GM18873 (cell line): Measurements from ENCODE around the gene PRSS3.
"Not testable (repeated sequence)": the region's sequence is repeated elsewhere in the genome, so short reads cannot be mapped to it uniquely, and the experiment has no call there.

Experiments
- ATAC-seq: cut with Tn5 transposase; IDR thresholded peaks from one replicate; pipeline ENCODE4 v1.9.1; 2021; ENCODE audit warnings: mild to moderate bottlenecking, moderate library complexity, moderate number of reproducible peaks; ENCODE audit not compliant: unreplicated experiment, low FRiP score

PRSS3 gene

GRCh38 chr9:33785914-33786313 lies 9.4 kb upstream of the PRSS3 start:
- no peak for ATAC-seq

DNA sequence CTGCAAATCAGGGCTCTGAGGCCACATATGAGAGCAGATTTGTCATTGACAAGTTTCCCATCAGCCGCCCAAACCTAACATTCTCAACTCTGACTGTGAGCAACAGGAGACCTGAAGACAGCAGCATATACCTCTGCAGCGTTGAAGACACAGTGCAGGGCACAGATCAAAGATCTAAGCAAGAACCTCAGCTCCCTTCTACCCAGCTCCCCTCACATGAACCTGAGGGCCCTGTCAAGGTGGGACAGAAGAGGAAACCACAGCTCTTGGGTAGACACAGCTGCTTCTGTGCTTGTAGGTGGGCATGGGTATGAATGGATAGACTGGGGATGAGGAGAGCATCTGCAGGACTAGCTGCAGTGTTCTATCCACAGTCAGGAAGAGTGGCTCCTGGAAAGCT lies 8.7 kb upstream of the PRSS3 start:
- no peak for ATAC-seq

- no peak for ATAC-seq
Measured at GRCh38 chr9:33787839-33788238, 7.5 kb upstream of the PRSS3 start.

DNA sequence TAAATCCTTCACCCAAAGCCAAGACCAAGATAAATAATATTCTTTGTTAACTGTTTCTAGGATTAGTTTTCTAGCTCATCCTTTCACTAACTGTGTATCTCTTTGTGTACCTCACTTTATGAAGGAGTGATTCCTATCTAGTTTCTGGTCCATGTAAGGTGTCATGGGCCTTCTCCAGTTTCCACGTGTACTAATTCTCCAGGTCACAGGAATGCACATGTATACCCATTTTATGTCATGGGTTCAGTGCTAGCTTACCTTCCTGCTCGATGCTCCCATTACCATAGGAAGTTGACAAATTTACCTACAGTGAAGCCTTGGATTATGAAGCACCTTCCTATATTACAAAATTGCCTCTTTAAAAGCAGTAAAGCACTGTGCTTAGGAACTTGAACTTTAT lies 5.9 kb upstream of the PRSS3 start:
- ATAC-seq = not testable (repeated sequence)

GRCh38 chr9:33791117-33791516 lies 4.2 kb upstream of the PRSS3 start:
- no peak for ATAC-seq

DNA sequence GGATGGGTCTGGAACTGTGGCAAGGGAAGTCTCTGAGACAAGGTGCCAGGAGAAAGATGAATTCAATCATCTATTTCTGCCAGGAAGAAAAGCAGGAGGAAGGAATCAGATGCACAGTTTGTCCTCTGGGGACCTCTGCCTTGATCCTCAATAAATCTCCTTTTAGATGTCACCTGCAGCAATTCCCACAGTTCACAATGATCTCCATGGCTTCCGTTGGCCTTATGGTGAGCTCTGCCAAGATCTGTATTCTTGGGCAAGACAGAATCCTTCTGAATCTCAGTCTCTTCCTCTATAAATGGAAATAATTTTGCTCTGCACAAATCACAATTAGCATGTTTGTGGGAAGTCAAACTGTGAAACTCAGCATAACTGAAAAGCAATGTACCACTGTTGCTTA lies 1.9 kb upstream of the PRSS3 start:
- not testable (repeated sequence) for ATAC-seq

- no peak for ATAC-seq
Measured at GRCh38 chr9:33794560-33794959, 801 bp upstream of the PRSS3 start.

GRCh38 chr9:33795819-33796218 lies 458 bp downstream of the PRSS3 start:
- no peak for ATAC-seq

- ATAC-seq = not testable (repeated sequence)
Measured at GRCh38 chr9:33796679-33797078, 1.3 kb downstream of the PRSS3 start.

GRCh38 chr9:33797837-33798236 lies 2.5 kb downstream of the PRSS3 start:
- ATAC-seq = no peak

- ATAC-seq = no peak
Measured at GRCh38 chr9:33798545-33798944, 3.2 kb downstream of the PRSS3 start.

- no peak for ATAC-seq
Measured at GRCh38 chr9:33799928-33800704, 4.8 kb downstream of the PRSS3 start.

DNA sequence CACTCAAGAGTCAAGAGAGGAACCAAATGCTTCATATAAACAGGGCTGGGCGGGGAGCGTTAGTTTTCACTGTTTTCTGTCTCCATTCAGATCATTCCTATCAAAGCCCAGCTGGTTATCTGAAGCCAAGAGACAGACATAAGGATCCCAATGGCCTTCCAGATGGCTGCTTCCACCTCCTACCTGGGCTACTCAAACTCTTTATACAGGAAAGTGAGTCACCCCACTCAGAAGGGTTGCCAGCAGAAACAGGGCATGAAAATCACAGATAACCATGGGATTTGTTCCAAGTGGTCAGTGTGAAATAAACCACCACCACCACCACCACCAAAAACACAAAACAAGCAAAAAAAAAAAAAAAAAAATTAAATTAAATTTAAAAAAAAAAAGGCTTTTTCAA lies 5.5 kb downstream of the PRSS3 start:
- ATAC-seq = no peak

DNA sequence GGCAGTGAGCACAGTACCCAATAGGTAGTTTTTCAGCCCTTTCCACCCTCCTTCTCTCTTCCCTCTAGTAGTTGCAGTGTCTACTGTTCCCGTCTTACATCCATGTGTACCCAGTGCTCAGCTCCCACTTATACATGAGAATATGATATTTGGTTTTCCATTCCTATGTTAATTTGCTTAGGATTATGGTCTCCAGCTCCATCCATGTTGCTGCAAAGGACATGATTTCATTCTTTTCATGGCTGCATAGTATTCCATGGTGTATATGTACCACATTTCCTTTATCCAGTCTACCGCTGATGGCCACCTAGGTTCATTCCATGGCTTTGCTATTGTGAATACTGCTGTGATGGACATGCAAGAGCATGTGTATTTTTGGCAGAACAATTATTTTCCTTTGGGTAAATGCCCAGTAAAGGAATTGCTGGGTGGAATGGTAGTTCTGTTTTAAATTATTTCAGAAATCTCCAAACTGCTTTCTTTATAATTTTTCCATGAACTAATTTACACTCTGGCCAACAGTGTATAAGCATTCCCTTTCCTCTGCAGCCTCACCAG lies 6.7 kb downstream of the PRSS3 start:
- ATAC-seq = not testable (repeated sequence)

DNA sequence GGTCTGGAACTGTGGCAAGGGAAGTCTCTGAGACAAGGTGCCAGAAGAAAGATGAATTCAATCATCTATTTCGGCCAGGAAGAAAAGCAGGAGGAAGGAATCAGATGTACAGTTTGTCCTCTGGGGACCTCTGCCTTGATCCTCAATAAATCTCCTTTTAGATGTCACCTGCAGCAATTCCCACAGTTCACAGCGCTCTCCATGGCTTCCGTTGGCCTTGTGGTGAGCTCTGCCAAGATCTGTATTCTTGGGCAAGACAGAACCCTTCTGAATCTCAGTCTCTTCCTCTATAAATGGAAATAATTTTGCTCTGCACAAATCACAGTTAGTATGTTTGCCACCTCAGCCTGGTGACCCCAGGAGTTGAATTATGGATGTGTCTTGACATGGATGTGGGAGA lies 8.8 kb downstream of the PRSS3 start:
- ATAC-seq = not testable (repeated sequence)

DNA sequence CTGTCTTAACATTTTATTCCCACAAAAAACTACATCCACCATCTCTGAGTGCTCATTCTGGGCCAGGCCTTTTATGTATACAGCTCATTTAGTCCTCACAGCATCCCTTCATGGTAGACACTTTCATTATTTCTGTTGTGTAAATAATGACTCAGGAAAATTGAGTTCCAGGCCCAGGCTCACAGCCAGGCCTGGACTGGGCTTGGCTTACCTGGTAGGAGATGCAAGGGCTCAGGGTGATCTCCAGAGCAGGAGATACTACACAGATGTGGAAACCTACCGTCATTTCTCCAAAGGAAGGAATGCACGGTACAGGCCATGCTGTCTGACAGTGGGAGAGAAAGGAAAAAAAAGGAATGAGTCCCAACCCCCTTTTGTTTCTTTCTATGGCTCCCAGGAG lies 11.8 kb downstream of the PRSS3 start:
- not testable (repeated sequence) for ATAC-seq

- ATAC-seq = not testable (repeated sequence)
Measured at GRCh38 chr9:33808979-33809322, 13.6 kb downstream of the PRSS3 start.

DNA sequence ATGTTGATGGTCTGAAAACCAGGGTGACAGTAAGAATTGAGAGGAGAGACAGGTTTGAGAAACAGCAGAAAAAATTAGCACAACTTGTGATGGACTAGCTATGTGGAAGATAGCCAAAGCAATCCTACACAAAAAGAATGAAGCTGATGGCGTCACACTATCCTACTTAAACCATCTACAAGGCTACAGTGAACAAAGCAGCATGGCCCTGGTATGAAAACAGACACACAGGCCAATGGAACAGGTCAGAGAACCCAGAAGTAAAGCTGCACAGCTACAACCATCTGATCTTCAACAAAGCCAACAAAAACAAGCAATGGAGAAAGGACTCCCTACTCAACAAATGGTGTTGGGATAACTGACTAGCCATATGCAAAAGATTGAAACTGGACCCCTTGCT lies 14.1 kb downstream of the PRSS3 start:
- ATAC-seq = no peak

DNA sequence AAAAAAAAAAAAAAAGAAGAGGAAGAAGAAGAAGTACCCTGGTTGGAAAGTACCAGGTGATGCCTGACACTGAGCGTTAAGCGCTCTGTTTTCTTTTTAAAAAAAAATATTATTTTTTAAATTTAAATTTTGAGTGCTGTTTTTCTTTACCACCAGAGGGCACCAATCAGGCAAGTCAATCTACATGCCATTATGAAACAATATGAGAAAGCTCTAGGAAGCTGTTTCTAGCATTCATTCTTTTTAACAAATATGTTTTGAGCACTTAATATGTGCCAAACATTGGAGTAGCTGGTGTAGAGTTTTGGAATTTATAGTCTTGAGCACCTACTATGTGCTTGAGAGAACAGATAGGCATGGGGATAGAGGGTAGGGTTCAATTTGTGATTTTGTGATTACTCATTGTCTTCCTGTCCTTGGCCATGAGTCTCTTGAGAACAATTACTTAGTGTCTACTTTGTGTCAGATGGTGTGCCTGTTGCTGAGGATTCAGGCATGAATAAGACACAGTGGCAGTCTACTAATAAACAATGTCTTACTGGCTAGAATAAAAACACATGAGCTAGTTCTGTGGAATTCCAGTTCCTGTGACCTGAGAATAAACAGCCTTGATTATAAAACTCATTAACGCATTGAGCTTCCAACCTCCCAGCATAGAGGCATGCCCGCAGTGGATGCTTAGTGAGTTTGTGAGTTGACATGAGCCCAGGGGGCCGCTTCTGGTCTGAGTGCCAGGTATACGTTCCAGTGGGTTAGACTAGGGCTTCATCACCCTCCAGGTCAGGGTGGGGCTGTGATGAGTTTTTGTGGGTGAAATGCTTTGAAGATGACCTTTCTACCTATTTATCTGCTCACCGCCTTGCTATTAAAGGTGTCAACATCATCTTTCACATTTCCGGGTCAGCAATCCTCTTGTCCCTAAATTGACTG lies 18.6 kb downstream of the PRSS3 start:
- no peak for ATAC-seq

DNA sequence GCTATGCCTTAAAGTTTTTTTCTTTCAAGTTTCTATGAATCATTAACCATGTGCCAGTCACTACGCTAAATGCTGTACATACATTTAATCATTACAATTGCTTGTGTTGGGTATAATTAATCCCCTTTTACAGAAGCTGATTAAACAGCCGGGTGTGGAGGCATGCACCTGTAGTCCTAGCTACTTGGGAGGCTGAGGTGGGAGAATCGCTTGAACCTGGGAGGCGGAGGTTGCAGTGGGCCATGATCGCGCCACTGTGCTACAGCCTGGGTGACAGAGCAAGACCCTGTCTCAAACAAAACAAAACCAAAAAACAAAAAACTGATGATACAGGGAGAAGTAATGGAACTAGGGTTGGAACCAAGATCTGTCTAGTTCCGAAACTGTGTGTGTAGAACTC lies 20.4 kb downstream of the PRSS3 start:
- no peak for ATAC-seq
